OCI-LY7 (cell line): ENCODE data around the gene LYZL1. TPM values are rescaled to one million over a fixed set of nuclear protein-coding genes. Genes with fewer than 3 reads are reported as not detected.
"Not testable (repeated sequence)": the region's sequence is repeated elsewhere in the genome, so short reads cannot be mapped to it uniquely, and the experiment has no call there.

ENCODE experiments used
- BruUV-seq: library from RNA; stranded (reverse); fragments of 400-500 nt; replicated peaks from 2 replicates; lab custom pipeline; 2021; lab: Mats Ljungman, UMichigan
- CTCF ChIA-PET: fragments of 300-600 bp; sonication (Branson Sonifier 250); formaldehyde crosslinking; loops from one replicate; lab custom pipeline; 2022; ENCODE audit warnings: antibody characterized with exemption; ENCODE audit not compliant: unreplicated experiment; lab: Charles Lee
- POLR2A ChIA-PET: fragments of 300-600 bp; sonication (Branson Sonifier 250); formaldehyde crosslinking; loops from one replicate; lab custom pipeline; 2022; ENCODE audit warnings: antibody characterized with exemption; lab: Charles Lee
- DNase-seq: peaks from one replicate; pipeline ENCODE4 v3.0.0-alpha.2; 2015; ENCODE audit warnings: low spot score
- H2AFZ ChIP-seq: fragments of 200-600 bp; sonication (generic), shearing (Covaris generic); 2 replicates; pipeline ENCODE4 v1.6.1; 2014; ENCODE audit warnings: mild to moderate bottlenecking, antibody characterized with exemption, low read length, moderate library complexity
- H3K27ac ChIP-seq: fragments of 200-600 bp; sonication (generic); 2 replicates; pipeline ENCODE4 v1.5.1; 2014; ENCODE audit warnings: mixed run types, low read depth, mild to moderate bottlenecking, moderate library complexity, low read length, inconsistent platforms; ENCODE audit not compliant: poor library complexity, severe bottlenecking
- H3K36me3 ChIP-seq: fragments of 200-600 bp; sonication (generic); 2 replicates; pipeline ENCODE4 v1.6.1; 2014; ENCODE audit warnings: mild to moderate bottlenecking, antibody characterized with exemption, low read length, moderate library complexity, mixed read lengths; ENCODE audit not compliant: insufficient read depth
- H3K4me1 ChIP-seq: fragments of 200-600 bp; sonication (generic); 2 replicates; pipeline ENCODE4 v1.5.1; 2014; ENCODE audit warnings: mild to moderate bottlenecking, low read length; ENCODE audit not compliant: insufficient read depth, poor library complexity, severe bottlenecking
- H3K4me2 ChIP-seq: fragments of 200-600 bp; sonication (generic); 2 replicates; pipeline ENCODE4 v1.6.1; 2014; ENCODE audit warnings: mild to moderate bottlenecking, low read length
- H3K4me3 ChIP-seq: fragments of 200-600 bp; sonication (generic); 2 replicates; pipeline ENCODE4 v1.5.1; 2014; ENCODE audit warnings: mild to moderate bottlenecking, low read depth, low read length; ENCODE audit not compliant: poor library complexity, severe bottlenecking
- H3K79me2 ChIP-seq: fragments of 200-600 bp; sonication (generic); 2 replicates; pipeline ENCODE4 v1.6.1; 2016; ENCODE audit warnings: low read depth, mild to moderate bottlenecking, low read length, moderate library complexity, mixed read lengths; ENCODE audit not compliant: insufficient read depth
- H3K9me2 ChIP-seq: fragments of 200-600 bp; sonication (generic); 2 replicates; pipeline ENCODE4 v1.6.1; 2016; ENCODE audit warnings: mild to moderate bottlenecking, low read length, mixed read lengths; ENCODE audit not compliant: insufficient read depth
- H3K9me3 ChIP-seq: fragments of 200-600 bp; sonication (generic); 2 replicates; pipeline ENCODE4 v1.6.1; 2014; ENCODE audit warnings: mild to moderate bottlenecking, mixed run types, low read length, mixed read lengths
- H4K20me1 ChIP-seq: fragments of 200-600 bp; sonication (generic); 2 replicates; pipeline ENCODE4 v1.6.1; 2014; ENCODE audit warnings: mild to moderate bottlenecking, antibody characterized with exemption, low read length, moderate library complexity, mixed read lengths; ENCODE audit not compliant: insufficient read depth
- EZH2phosphoT487 ChIP-seq: fragments of 200-600 bp; sonication (generic); IDR thresholded peaks from 2 replicates; pipeline ENCODE4 v1.6.1; 2018; ENCODE audit warnings: low read depth, borderline replicate concordance, mild to moderate bottlenecking, mixed run types, antibody characterized with exemption, low read length, moderate library complexity, mixed read lengths
- intact Hi-C: fragments of 100-400 bp; cut with micrococcal nuclease; formaldehyde crosslinking; loops from one replicate; pipeline ENCODE4 v1.10.0; 2022; ENCODE audit not compliant: unreplicated experiment
- total RNA-seq, 2 experiments: library from RNA; depleted of rRNA in 1 of 2; stranded (reverse); fragments of >200 nt in 1 of 2; shearing (Covaris generic) in 1 of 2; gene quantifications; 2 replicates each; pipeline ENCODE4 v1.2.3, GENCODE V29; 2014 to 2022
- TF ChIP-seq, protein P1 (sequence below): fragments of 200-600 bp; sonication (generic); conservative IDR thresholded peaks from 2 replicates; pipeline ENCODE4 v1.5.1; 2014; ENCODE audit warnings: mild to moderate bottlenecking, antibody characterized with exemption, low read length, moderate library complexity, mixed read lengths

The LYZL1 gene
- total RNA-seq, 2 experiments from 2014 or later, result not detected

DNA sequence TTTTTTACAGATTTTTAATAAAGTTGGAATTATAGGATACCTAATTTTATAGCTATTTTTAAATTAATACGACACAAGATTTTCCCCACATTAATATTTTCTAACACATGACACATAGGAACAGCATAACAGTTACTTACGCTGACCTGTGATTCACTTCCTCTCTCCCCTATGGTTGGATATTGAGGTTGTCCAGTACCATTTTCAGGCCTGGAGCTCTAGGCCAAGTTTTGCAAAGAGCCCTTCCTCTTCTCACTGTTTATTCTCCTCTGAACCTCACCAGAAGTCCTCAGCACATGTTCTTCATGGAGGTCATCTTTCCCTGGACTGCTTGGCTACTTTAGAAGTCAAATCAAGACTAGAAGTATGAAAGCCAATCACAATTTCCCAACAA is 28.2 kb downstream of the LYZL1 start:
- CTCF ChIA-PET, result no interaction called here
- no peak overlapping the region for H3K4me3 ChIP-seq
- H2AFZ ChIP-seq, result no peak overlapping the region
- H3K4me2 ChIP-seq, result no peak overlapping the region
- H3K4me1 ChIP-seq, result no peaks in the 10 kb centered on the region
- no peaks in the 10 kb centered on the region for H4K20me1 ChIP-seq
- H3K9me3 ChIP-seq, result no peaks in the 10 kb centered on the region
- TF ChIP-seq, protein P1, sequence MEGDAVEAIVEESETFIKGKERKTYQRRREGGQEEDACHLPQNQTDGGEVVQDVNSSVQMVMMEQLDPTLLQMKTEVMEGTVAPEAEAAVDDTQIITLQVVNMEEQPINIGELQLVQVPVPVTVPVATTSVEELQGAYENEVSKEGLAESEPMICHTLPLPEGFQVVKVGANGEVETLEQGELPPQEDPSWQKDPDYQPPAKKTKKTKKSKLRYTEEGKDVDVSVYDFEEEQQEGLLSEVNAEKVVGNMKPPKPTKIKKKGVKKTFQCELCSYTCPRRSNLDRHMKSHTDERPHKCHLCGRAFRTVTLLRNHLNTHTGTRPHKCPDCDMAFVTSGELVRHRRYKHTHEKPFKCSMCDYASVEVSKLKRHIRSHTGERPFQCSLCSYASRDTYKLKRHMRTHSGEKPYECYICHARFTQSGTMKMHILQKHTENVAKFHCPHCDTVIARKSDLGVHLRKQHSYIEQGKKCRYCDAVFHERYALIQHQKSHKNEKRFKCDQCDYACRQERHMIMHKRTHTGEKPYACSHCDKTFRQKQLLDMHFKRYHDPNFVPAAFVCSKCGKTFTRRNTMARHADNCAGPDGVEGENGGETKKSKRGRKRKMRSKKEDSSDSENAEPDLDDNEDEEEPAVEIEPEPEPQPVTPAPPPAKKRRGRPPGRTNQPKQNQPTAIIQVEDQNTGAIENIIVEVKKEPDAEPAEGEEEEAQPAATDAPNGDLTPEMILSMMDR, result no peak
- TF ChIP-seq EZH2phosphoT487, result no peak
- H3K36me3 ChIP-seq, result no peaks in the 10 kb centered on the region
- no peak for DNase-seq
- no peaks in the 10 kb centered on the region for H3K9me2 ChIP-seq
- no TSS peak for BruUV-seq
- H3K27ac ChIP-seq, result no peak overlapping the region
- intact Hi-C loops, result no loop called here
- POLR2A ChIA-PET, result interaction anchor here (0.6 kb wide), 1 partner anchor 81 kb away, joined by 4 read pairs; no protein-coding TSS in a partner anchor
- no peaks in the 10 kb centered on the region for H3K79me2 ChIP-seq

DNA sequence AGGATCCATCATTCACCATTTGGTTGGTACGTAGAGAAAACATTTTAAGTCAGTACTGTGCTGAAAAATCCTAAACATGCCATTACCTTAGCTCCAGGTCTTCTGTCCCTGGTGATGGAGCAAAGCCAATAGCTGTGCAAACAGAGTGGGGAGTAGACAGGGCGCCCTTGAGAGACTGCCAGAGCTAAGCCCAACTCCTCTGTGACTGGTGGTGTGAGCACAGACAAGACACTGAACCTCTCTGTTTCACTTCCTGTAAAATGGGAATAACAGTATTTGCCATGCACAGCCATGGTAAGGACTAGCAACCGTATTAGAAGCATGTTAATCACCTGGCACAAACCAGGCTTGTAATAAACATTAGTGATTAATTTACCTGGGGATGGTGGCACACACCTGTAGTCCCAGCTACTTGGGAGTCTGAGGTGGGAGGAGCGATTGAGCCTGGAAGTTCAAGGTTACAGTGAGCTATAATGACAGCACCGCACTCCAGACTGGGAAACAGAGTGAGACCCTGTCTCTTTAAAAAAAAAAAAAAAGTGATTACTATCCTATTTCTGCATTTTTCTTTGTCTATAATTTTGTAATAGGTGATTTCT is 28.7 kb downstream of the LYZL1 start:
- H3K27ac ChIP-seq, result no peak overlapping the region
- POLR2A ChIA-PET, result interaction anchor here (0.6 kb wide), 1 partner anchor 80 kb away, joined by 4 read pairs; no protein-coding TSS in a partner anchor
- H3K4me3 ChIP-seq, result no peak overlapping the region
- BruUV-seq, result no TSS peak
- no peak overlapping the region for H2AFZ ChIP-seq
- H3K79me2 ChIP-seq, result no peaks in the 10 kb centered on the region
- CTCF ChIA-PET, result no interaction called here
- H3K4me2 ChIP-seq, result no peak overlapping the region
- no peaks in the 10 kb centered on the region for H3K36me3 ChIP-seq
- H3K9me2 ChIP-seq, result no peaks in the 10 kb centered on the region
- H4K20me1 ChIP-seq, result no peaks in the 10 kb centered on the region
- TF ChIP-seq EZH2phosphoT487, result no peak
- TF ChIP-seq, protein P1, result no peak
- no peak for DNase-seq
- no peaks in the 10 kb centered on the region for H3K4me1 ChIP-seq
- H3K9me3 ChIP-seq, result no peaks in the 10 kb centered on the region
- intact Hi-C loops, result no loop called here

DNA sequence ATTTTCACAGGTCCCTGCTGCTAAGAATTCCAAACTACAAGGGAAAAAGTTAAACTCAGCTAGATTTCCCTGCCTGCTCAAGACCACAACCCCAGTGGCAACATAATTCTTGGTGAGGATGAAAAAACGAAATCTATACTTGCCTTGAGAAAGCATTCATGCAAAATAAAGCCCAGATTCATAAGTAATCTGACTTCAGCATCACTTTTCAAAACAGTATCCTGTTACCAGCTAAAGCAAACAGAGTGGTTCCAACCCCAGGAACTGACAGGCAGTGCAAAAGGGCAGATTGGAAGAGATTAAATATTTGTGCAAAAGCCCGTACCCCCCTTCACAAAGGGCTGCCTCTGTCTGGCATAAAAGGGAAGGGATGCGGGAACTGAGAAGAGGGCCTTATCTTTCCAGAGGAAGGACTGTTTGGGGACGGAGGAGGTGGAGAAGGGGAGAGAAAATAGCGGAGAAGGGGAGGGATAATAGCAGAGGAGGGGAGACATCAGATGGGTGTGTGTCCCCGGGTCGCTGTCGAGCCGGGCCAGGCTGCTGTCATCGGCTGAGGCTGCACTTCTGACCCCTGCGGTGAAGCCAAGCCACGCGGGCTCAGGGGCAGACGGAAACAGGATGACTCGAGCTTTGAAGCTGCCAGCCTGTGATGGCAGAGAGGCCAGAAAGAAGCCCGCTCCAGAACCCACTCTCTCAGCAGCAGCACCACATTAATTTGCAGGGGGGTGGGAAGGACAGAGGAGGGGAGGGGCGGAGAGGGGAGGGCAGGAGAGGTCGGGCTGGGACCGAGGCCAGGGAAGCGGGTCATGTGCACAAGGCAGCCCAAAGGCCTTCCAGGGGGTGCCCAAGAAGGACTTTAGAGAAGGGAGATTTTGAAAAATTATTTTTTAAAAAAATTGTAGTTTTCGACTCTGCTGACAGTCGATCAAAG is 29.5 kb downstream of the LYZL1 start:
- H3K4me2 ChIP-seq, H3K36me3 ChIP-seq, POLR2A ChIA-PET, H3K9me3 ChIP-seq, H3K9me2 ChIP-seq, H4K20me1 ChIP-seq, H3K27ac ChIP-seq, intact Hi-C loops, BruUV-seq, H2AFZ ChIP-seq, DNase-seq, CTCF ChIA-PET, H3K4me3 ChIP-seq, H3K4me1 ChIP-seq, H3K79me2 ChIP-seq: not testable (repeated sequence)
